Right cardiac atrium (tissue), 5 donors: ENCODE measurements around the gene CD58. TPM values are rescaled to one million over a fixed set of nuclear protein-coding genes. Genes with fewer than 3 reads are reported as not detected.

Experiments used
- ATAC-seq, 2 donors: fragments of 200-7000 bp; cut with Tn5 transposase; one replicate each; pipeline versions ENCODE4 v1.8.0 to v1.9.1; 2020; ENCODE audit warnings: moderate library complexity in 2 of 2, mild to moderate bottlenecking in 1 of 2
- DNase-seq, 3 donors: peaks; one replicate each; pipeline ENCODE4 v3.0.0-alpha.2; 2020
- H3K27ac ChIP-seq: one replicate; pipeline ENCODE4 v1.5.1; 2013; ENCODE audit warnings: mild to moderate bottlenecking, low read length, control low read depth, moderate library complexity
- H3K27me3 ChIP-seq: one replicate; pipeline ENCODE4 v1.6.1; 2013; ENCODE audit not compliant: control insufficient read depth, insufficient read depth
- H3K4me1 ChIP-seq: one replicate; pipeline ENCODE4 v1.6.1; 2013; ENCODE audit warnings: low read length; ENCODE audit not compliant: control insufficient read depth, insufficient read depth
- H3K4me3 ChIP-seq: one replicate; pipeline ENCODE4 v1.5.1; 2013; ENCODE audit warnings: low read length, control low read depth
- H3K9me3 ChIP-seq: one replicate; pipeline ENCODE4 v1.6.1; 2013; ENCODE audit warnings: low read length; ENCODE audit not compliant: control insufficient read depth
- WGBS: extraction: QIAGEN DNeasy Blood & Tissue Kit; methylation state at CpG from one replicate; pipeline ENCODE4 v1.1.7; 2013; 5-methylcytosine and 5-hydroxymethylcytosine counted together
- intact Hi-C, 4 donors: fragments of 100-400 bp; cut with DNase I; formaldehyde crosslinking; loops; one replicate each; pipeline versions ENCODE4 v1.11.0 to v1.14.0; 2022 to 2023
- polyA plus RNA-seq: library from polyadenylated mRNA; stranded (reverse); fragments of 200-250 nt; gene quantifications from one replicate; pipeline ENCODE4 v1.2.3, GENCODE V29; 2013
- total RNA-seq, 4 donors: library from RNA; stranded (reverse); fragmentation: NEBNext Ultra II Directional; extraction: Animal tissue kit (Norgen Biotek cat#: 25700); gene quantifications; one replicate each; pipeline ENCODE4 v1.2.1, GENCODE V29; 2021
- donor health status: healthy with polysubstance abuse.
- donor health status: DM: no; HTN: yes; CAD: no.
- donor health status: DM: no; HTN: no; CAD: no.
- donor health status: DM: no; HTN: yes; CAD: no; lungs with severe emphysema.
- donor health status: DM: yes; HTN: yes; CAD: no.

The CD58 gene
- total and polyA plus RNA-seq, 5 donors, result 17.8 to 39.0 (median 21.8) TPM

GRCh38 chr1:116487583-116487982, 83.2 kb downstream of the CD58 start:
- intact Hi-C loops, result loop anchor here (5.0 to 10.0 kb wide), 5 partner anchors 93 to 345 kb away; no protein-coding TSS in a partner anchor

GRCh38 chr1:116487031-116487430, 83.8 kb downstream of the CD58 start:
- Histone ChIP-seq H3K9me3 (no peaks in the 10 kb centered on the region), H3K4me1 (peaks cover 17% of the 10 kb centered on the region), H3K27ac (no peak overlapping the region), H3K4me3 (no peak overlapping the region), H3K27me3 (no peaks in the 10 kb centered on the region)
- no peak for ATAC-seq
- DNase-seq, result no peak
- intact Hi-C loops, result loop anchor here (5.0 to 10.0 kb wide), 5 partner anchors 92 to 345 kb away; no protein-coding TSS in a partner anchor

More at GRCh38 chr1:116487583-116487982, 83.2 kb downstream of the CD58 start:
- Histone ChIP-seq H3K27ac (no peak overlapping the region), H3K4me3 (no peak overlapping the region), H3K27me3 (no peaks in the 10 kb centered on the region), H3K9me3 (no peaks in the 10 kb centered on the region), H3K4me1 (peaks cover 17% of the 10 kb centered on the region)
- 96% methylated on average over 1 of the region's 1 CpG for WGBS
- DNase-seq (no peak), ATAC-seq (no peak)

GRCh38 chr1:116486424-116486823, 84.4 kb downstream of the CD58 start:
- peaks cover 17% of the 10 kb centered on the region for H3K4me1 ChIP-seq
- 85% methylated on average over 3 of the region's 3 CpGs for WGBS
- no peak for DNase-seq

GRCh38 chr1:116485976-116486375, 84.8 kb downstream of the CD58 start:
- H3K27ac ChIP-seq, result no peak overlapping the region

More at GRCh38 chr1:116486424-116486823, 84.4 kb downstream of the CD58 start:
- Histone ChIP-seq H3K27ac (no peak overlapping the region), H3K27me3 (no peaks in the 10 kb centered on the region), H3K9me3 (no peaks in the 10 kb centered on the region), H3K4me3 (no peak overlapping the region)
- no peak for ATAC-seq
- intact Hi-C loops, result loop anchor here (5.0 to 10.0 kb wide), 5 partner anchors 92 to 344 kb away; no protein-coding TSS in a partner anchor

GRCh38 chr1:116485071-116485735, 85.6 kb downstream of the CD58 start:
- Histone ChIP-seq H3K4me1 (peaks cover 17% of the 10 kb centered on the region), H3K27ac (peak overlapping the region; percentile 3), H3K27me3 (no peaks in the 10 kb centered on the region), H3K9me3 (no peaks in the 10 kb centered on the region), H3K4me3 (no peak overlapping the region)
- ATAC-seq (peak; percentile 86 to 88), DNase-seq (peak; percentile 94 to 98 (median 96))
- WGBS, result 32% methylated on average over 6 of the region's 6 CpGs
- intact Hi-C loops, result loop anchor here (2.0 to 10.0 kb wide), 6 partner anchors 90 to 343 kb away; no protein-coding TSS in a partner anchor

More at GRCh38 chr1:116485976-116486375, 84.8 kb downstream of the CD58 start:
- ATAC-seq (no peak), DNase-seq (no peak)
- Histone ChIP-seq H3K4me1 (peaks cover 17% of the 10 kb centered on the region), H3K4me3 (no peak overlapping the region), H3K27me3 (no peaks in the 10 kb centered on the region), H3K9me3 (no peaks in the 10 kb centered on the region)
- WGBS, result 81% methylated on average over 2 of the region's 2 CpGs
- intact Hi-C loops, result loop anchor here (2.0 to 10.0 kb wide), 6 partner anchors 91 to 344 kb away; no protein-coding TSS in a partner anchor

GRCh38 chr1:116483481-116484309, 87.1 kb downstream of the CD58 start:
- H3K4me1 ChIP-seq, result peaks cover 17% of the 10 kb centered on the region
- H3K27ac ChIP-seq, result peak overlapping the region; percentile 83
- intact Hi-C loops, result loop anchor here in 3 of 4 donors (2.0 to 10.0 kb wide), 4 partner anchors 89 to 331 kb away; no protein-coding TSS in a partner anchor

GRCh38 chr1:116482490-116482889, 88.3 kb downstream of the CD58 start:
- Histone ChIP-seq H3K9me3 (no peaks in the 10 kb centered on the region), H3K27me3 (no peaks in the 10 kb centered on the region), H3K4me3 (no peak overlapping the region), H3K4me1 (peaks cover 17% of the 10 kb centered on the region), H3K27ac (no peak overlapping the region)
- 98% methylated on average over 2 of the region's 2 CpGs for WGBS
- intact Hi-C loops, result loop anchor here in 2 of 4 donors (5.0 to 10.0 kb wide), 3 partner anchors 88 to 330 kb away; no protein-coding TSS in a partner anchor
- no peak for ATAC-seq
- DNase-seq, result no peak

More at GRCh38 chr1:116483481-116484309, 87.1 kb downstream of the CD58 start:
- no peak overlapping the region for H3K4me3 ChIP-seq
- 49% methylated on average over 11 of the region's 11 CpGs for WGBS
- no peaks in the 10 kb centered on the region for H3K27me3 ChIP-seq
- ATAC-seq (peak; percentile 77 to 79), DNase-seq (peak; percentile 77 to 93 (median 83))
- H3K9me3 ChIP-seq, result no peaks in the 10 kb centered on the region

- WGBS, result 92% methylated on average over 3 of the region's 3 CpGs
- Histone ChIP-seq H3K27me3 (no peaks in the 10 kb centered on the region), H3K4me3 (no peak overlapping the region), H3K9me3 (no peaks in the 10 kb centered on the region), H3K27ac (no peak overlapping the region), H3K4me1 (peaks cover 19% of the 10 kb centered on the region)
- intact Hi-C loops, result loop anchor here in 2 of 4 donors (5.0 to 10.0 kb wide), 3 partner anchors 87 to 330 kb away; no protein-coding TSS in a partner anchor
- ATAC-seq, result no peak
- DNase-seq, result no peak
Measured at GRCh38 chr1:116481934-116482333, 88.9 kb downstream of the CD58 start.

GRCh38 chr1:116478621-116479020, 92.2 kb downstream of the CD58 start:
- no peaks in the 10 kb centered on the region for H3K9me3 ChIP-seq
- intact Hi-C loops, result loop anchor here in 1 of 4 donors (5.0 kb wide), 1 partner anchor 61 kb away; no protein-coding TSS in a partner anchor
- H3K4me1 ChIP-seq, result peaks cover 18% of the 10 kb centered on the region
- no peaks in the 10 kb centered on the region for H3K27me3 ChIP-seq
- no peak for ATAC-seq
- no peak overlapping the region for H3K4me3 ChIP-seq
- DNase-seq, result no peak
- no peak overlapping the region for H3K27ac ChIP-seq
- WGBS, result 95% methylated on average over 6 of the region's 6 CpGs

- H3K4me3 ChIP-seq, result no peak overlapping the region
- H3K27ac ChIP-seq, result peak overlapping the region; percentile 87
- no peaks in the 10 kb centered on the region for H3K9me3 ChIP-seq
- intact Hi-C loops, result loop anchor here in 1 of 4 donors (5.0 kb wide), 1 partner anchor 60 kb away; no protein-coding TSS in a partner anchor
- peak; percentile 5 to 47 for ATAC-seq
- 26% methylated on average over 3 of the region's 3 CpGs for WGBS
- H3K27me3 ChIP-seq, result no peaks in the 10 kb centered on the region
- peak in 2 of 3 donors; percentile 69 to 73 for DNase-seq
- H3K4me1 ChIP-seq, result peaks cover 15% of the 10 kb centered on the region
Measured at GRCh38 chr1:116477429-116477828, 93.4 kb downstream of the CD58 start.
